A549 (cell line): ENCODE data around the gene ALS2. TPM values are rescaled to one million over a fixed set of nuclear protein-coding genes. Genes with fewer than 3 reads are reported as not detected.

Experiments used
- ATAC-seq, 2 experiments: fragments of 200-7000 bp in 1 of 2; fragments of >200 bp in 1 of 2; cut with Nextera tagmentation in 1 of 2; cut with Tn5 transposase in 1 of 2; 3 replicates each; pipeline versions ENCODE4 v1.8.0 to v1.9.1; 2018 to 2020; ENCODE audit warnings: mild to moderate bottlenecking in 1 of 2, moderate library complexity in 1 of 2
- CTCF ChIA-PET: fragments of 300-600 bp; sonication (Branson Sonifier 250); formaldehyde crosslinking; extraction: SDS; loops from one replicate; lab custom pipeline; 2021; ENCODE audit warnings: antibody characterized with exemption, inconsistent platforms; lab: Yijun Ruan, JAX
- POLR2A ChIA-PET: fragments of 350-600 bp; formaldehyde crosslinking; extraction: SDS; loops from one replicate; lab custom pipeline; 2021; ENCODE audit warnings: antibody characterized with exemption, inconsistent platforms; lab: Yijun Ruan, JAX
- DNase-seq, 2 experiments: peaks; one replicate each; pipeline versions ENCODE4 v3.0.0 to v3.0.0-alpha.2; 2011 to 2016; ENCODE audit warnings: low read depth in 1 of 2, low spot score in 1 of 2
- FAIRE-seq: peaks from 2 replicates; lab custom pipeline; 2011; peaks lifted over from hg19 to GRCh38; lab: Jason Lieb, UNC
- H3K27ac ChIP-seq, 2 experiments: fragments of >200 bp; sonication (Bioruptor Twin); formaldehyde crosslinking; 3 replicates each; pipeline ENCODE4 v1.5.1; 2016 to 2017
- H3K4me1 ChIP-seq: fragments of >200 bp; sonication (Bioruptor Twin); formaldehyde crosslinking; 3 replicates; pipeline ENCODE4 v1.6.1; 2016
- H3K4me2 ChIP-seq: fragments of >200 bp; sonication (Bioruptor Twin); formaldehyde crosslinking; 3 replicates; pipeline ENCODE4 v1.6.1; 2016
- H3K4me3 ChIP-seq: fragments of >200 bp; sonication (Bioruptor Twin); formaldehyde crosslinking; 3 replicates; pipeline ENCODE4 v1.5.1; 2016
- H3K9me3 ChIP-seq: fragments of >200 bp; sonication (Bioruptor Twin); formaldehyde crosslinking; 3 replicates; pipeline ENCODE4 v1.6.1; 2016
- CTCF ChIP-seq: fragments of >200 bp; sonication (Bioruptor Twin); formaldehyde crosslinking; IDR thresholded peaks from 3 replicates; pipeline ENCODE4 v1.5.1; 2016
- EP300 ChIP-seq, 2 experiments: fragments of >200 bp; sonication (Bioruptor Twin); formaldehyde crosslinking; IDR thresholded peaks; 2 replicates in 1 of 2; 3 replicates in 1 of 2; pipeline ENCODE4 v1.6.1; 2016 to 2017
- ESRRA ChIP-seq: fragments of 150-350 bp; IDR thresholded peaks from 2 replicates; pipeline ENCODE4 v1.6.1; 2014; ENCODE audit warnings: mild to moderate bottlenecking, low read length, borderline replicate concordance
- HDAC2 ChIP-seq: fragments of 200-600 bp; sonication (generic); IDR thresholded peaks from 2 replicates; pipeline ENCODE4 v1.6.1; 2016
- HOXB13 ChIP-seq: fragments of 250-450 bp; sonication (Bioruptor Pico); IDR thresholded peaks from 2 replicates; pipeline ENCODE4 v1.5.0; 2020; ENCODE audit warnings: low read depth, mild to moderate bottlenecking, moderate library complexity
- HOXB5 ChIP-seq: fragments of 250-450 bp; sonication (Bioruptor Pico); IDR thresholded peaks from 2 replicates; pipeline ENCODE4 v1.5.0; 2020; ENCODE audit warnings: mild to moderate bottlenecking, moderate library complexity
- JUNB ChIP-seq: fragments of >200 bp; sonication (Bioruptor Twin); formaldehyde crosslinking; IDR thresholded peaks from 2 replicates; pipeline ENCODE4 v1.6.1; 2016
- KDM5A ChIP-seq: fragments of 200-600 bp; sonication (generic); IDR thresholded peaks from 2 replicates; pipeline ENCODE4 v1.6.1; 2016; ENCODE audit warnings: antibody characterized with exemption, mild to moderate bottlenecking
- MAX ChIP-seq: IDR thresholded peaks from 2 replicates; pipeline ENCODE4 v1.6.1; 2012
- MYC ChIP-seq: IDR thresholded peaks from 2 replicates; pipeline ENCODE4 v1.6.1; 2012; ENCODE audit warnings: mild to moderate bottlenecking, inconsistent platforms, low read length, improper control_type of control experiment, borderline replicate concordance
- NR3C1 ChIP-seq: fragments of >200 bp; sonication (Bioruptor Twin); formaldehyde crosslinking; IDR thresholded peaks from 3 replicates; pipeline ENCODE4 v1.6.1; 2017
- PHF8 ChIP-seq: fragments of 200-600 bp; sonication (generic); IDR thresholded peaks from 2 replicates; pipeline ENCODE4 v1.6.1; 2016; ENCODE audit warnings: low read depth, mild to moderate bottlenecking, antibody characterized with exemption, moderate library complexity, borderline replicate concordance
- POLR2A ChIP-seq: IDR thresholded peaks from 2 replicates; pipeline ENCODE4 v1.6.1; 2012; ENCODE audit warnings: mild to moderate bottlenecking, low read length
- RFX5 ChIP-seq: fragments of 450-650 bp; IDR thresholded peaks from 2 replicates; pipeline ENCODE4 v1.7.1; 2014; ENCODE audit warnings: antibody characterized with exemption, mild to moderate bottlenecking, moderate library complexity
- TP53 ChIP-seq: fragments of 250-450 bp; sonication (Bioruptor Pico); IDR thresholded peaks from 2 replicates; pipeline ENCODE4 v1.5.0; 2021; ENCODE audit warnings: mild to moderate bottlenecking, moderate library complexity
- USF2 ChIP-seq: fragments of 450-650 bp; IDR thresholded peaks from 2 replicates; pipeline ENCODE4 v1.6.1; 2014; ENCODE audit warnings: antibody characterized with exemption
- ZSCAN20 ChIP-seq: fragments of 250-450 bp; sonication (Bioruptor Pico); IDR thresholded peaks from 2 replicates; pipeline ENCODE4 v1.8.0; 2022; ENCODE audit warnings: mild to moderate bottlenecking, moderate library complexity
- WGBS: methylation state at CpG from one replicate; pipeline ENCODE4 v1.1.6; 2017; ENCODE audit errors: missing lambda C conversion rate; 5-methylcytosine and 5-hydroxymethylcytosine counted together
- polyA plus RNA-seq, 4 experiments: library from polyadenylated mRNA; depleted of rRNA in 3 of 4; stranded (reverse); fragments of >200 nt; fragmentation: RNase III in 1 of 4; extraction: RNeasy Plus Mini Kit Qiagen cat#74134 plus additional on column Dnase treatment in 1 of 4; gene quantifications; 2 replicates in 3 of 4; 3 replicates in 1 of 4; pipeline ENCODE4 v1.2.3, GENCODE V29; 2011 to 2017
- TF ChIP-seq, protein P1 (sequence below): IDR thresholded peaks from 2 replicates; pipeline ENCODE4 v1.6.1; 2012

Gene ALS2
- polyA plus RNA-seq, 2 of the 4 experiments (the other 2 are of a cell fraction), result 18.1 to 23.3 TPM

GRCh38 chr2:201773990-201774389, 6.7 kb downstream of the ALS2 start:
- 71% methylated on average over 1 of the region's 1 CpG for WGBS
- Histone ChIP-seq H3K4me2 (no peak overlapping the region), H3K4me3 (no peak overlapping the region), H3K27ac (no peak overlapping the region), H3K4me1 (peaks cover 21% of the 10 kb centered on the region), H3K9me3 (no peaks in the 10 kb centered on the region)
- FAIRE-seq (no peak), DNase-seq (no peak), ATAC-seq (no peak)
- no peak for TF ChIP-seq TP53 (CRISPR knock-in tag)
- TF ChIP-seq ESRRA, result no peak
- TF ChIP-seq EP300 (IDR thresholded peaks at IDR 0.05), result no peak
- CTCF ChIA-PET, result no interaction called here
- POLR2A ChIA-PET, result no interaction called here

GRCh38 chr2:201769666-201770373, 10.9 kb downstream of the ALS2 start:
- Histone ChIP-seq H3K4me2 (no peak overlapping the region), H3K9me3 (no peaks in the 10 kb centered on the region), H3K4me3 (no peak overlapping the region), H3K4me1 (no peaks in the 10 kb centered on the region), H3K27ac (no peak overlapping the region)
- 77% methylated on average over 4 of the region's 4 CpGs for WGBS
- ChIA-PET CTCF (no interaction called here), POLR2A (interaction anchor here (1.7 kb wide), 1 partner anchor 11 kb away, joined by 6 read pairs; the partner anchor contains the start of gene ALS2)
- TF ChIP-seq KDM5A (no peak), HDAC2 (no peak), NR3C1 (no peak), PHF8 (no peak), MYC (no peak), CTCF (no peak), JUNB (no peak), USF2 (no peak), ZSCAN20 (no peak)
- DNase-seq (no peak), FAIRE-seq (no peak), ATAC-seq (no peak)

DNA sequence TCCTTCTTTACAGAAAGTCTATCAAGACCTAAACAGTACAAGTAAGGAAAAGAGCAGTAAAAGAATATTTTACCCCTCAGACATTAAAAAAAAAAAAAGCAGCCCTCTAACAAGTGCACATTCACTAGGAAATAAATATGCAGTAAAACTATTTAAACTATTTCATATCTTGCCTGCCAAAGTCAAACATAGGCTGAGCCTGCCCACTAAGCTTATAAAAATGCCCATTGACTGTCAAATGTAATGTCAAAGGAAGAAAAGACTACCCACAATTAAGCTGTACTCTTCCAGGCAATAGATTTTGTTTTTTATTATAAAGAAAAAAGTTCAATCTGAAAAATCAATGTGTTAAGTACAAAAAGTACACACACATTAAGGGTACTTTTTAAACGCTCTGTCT, 11.8 kb downstream of the ALS2 start:
- no peak for ATAC-seq
- TF ChIP-seq MAX (no peak), HOXB13 (CRISPR knock-in tag) (no peak), HOXB5 (no peak), POLR2A (no peak), RFX5 (no peak)
- TF ChIP-seq, protein P1, sequence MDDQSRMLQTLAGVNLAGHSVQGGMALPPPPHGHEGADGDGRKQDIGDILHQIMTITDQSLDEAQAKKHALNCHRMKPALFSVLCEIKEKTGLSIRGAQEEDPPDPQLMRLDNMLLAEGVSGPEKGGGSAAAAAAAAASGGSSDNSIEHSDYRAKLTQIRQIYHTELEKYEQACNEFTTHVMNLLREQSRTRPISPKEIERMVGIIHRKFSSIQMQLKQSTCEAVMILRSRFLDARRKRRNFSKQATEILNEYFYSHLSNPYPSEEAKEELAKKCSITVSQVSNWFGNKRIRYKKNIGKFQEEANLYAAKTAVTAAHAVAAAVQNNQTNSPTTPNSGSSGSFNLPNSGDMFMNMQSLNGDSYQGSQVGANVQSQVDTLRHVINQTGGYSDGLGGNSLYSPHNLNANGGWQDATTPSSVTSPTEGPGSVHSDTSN, result no peak
- no peak overlapping the region for H3K27ac ChIP-seq
- H3K4me1 ChIP-seq, result no peaks in the 10 kb centered on the region
- WGBS, result 94% methylated on average over 1 of the region's 1 CpG
- no peaks in the 10 kb centered on the region for H3K9me3 ChIP-seq
- no peak for FAIRE-seq
- ChIA-PET CTCF (interaction anchor here (0.7 to 1.3 kb wide), 3 partner anchors 15 to 92 kb away, joined by 3 to 7 read pairs (median 5); no protein-coding TSS in a partner anchor), POLR2A (interaction anchor here (1.7 kb wide), 1 partner anchor 12 kb away, joined by 6 read pairs; the partner anchor contains the start of gene ALS2)
- no peak overlapping the region for H3K4me2 ChIP-seq
- H3K4me3 ChIP-seq, result no peak overlapping the region
- DNase-seq, result no peak
